B cell (primary cell): ENCODE results near the gene NOTCH1. TPM values are rescaled to one million over a fixed set of nuclear protein-coding genes. Genes with fewer than 3 reads are reported as not detected.

ENCODE experiments used
- ATAC-seq: fragments of 200-7000 bp; cut with Tn5 transposase; one replicate; pipeline ENCODE4 v1.10.0; 2021; ENCODE audit warnings: low read depth, mild to moderate bottlenecking, moderate number of reproducible peaks, moderate library complexity
- CTCF ChIA-PET: fragments of 350-600 bp; sonication (Branson Sonifier 250); formaldehyde crosslinking; loops from one replicate; lab custom pipeline; 2021; ENCODE audit warnings: antibody characterized with exemption, inconsistent platforms; lab: Charles Lee
- POLR2A ChIA-PET: fragments of 350-600 bp; sonication (Branson Sonifier 250); formaldehyde crosslinking; loops from one replicate; lab custom pipeline; 2021; ENCODE audit warnings: antibody characterized with exemption; lab: Charles Lee
- DNase-seq: peaks from one replicate; pipeline ENCODE4 v3.0.0; 2013
- H2AFZ ChIP-seq: 2 replicates; pipeline ENCODE4 v1.6.1; 2012; ENCODE audit warnings: mild to moderate bottlenecking, low read depth, low read length; ENCODE audit not compliant: insufficient read depth, poor library complexity, severe bottlenecking
- H3K27ac ChIP-seq, 2 donors: 1 replicate in 1 of 2; 2 replicates in 1 of 2; pipeline ENCODE4 v1.5.1; 2012 to 2013; ENCODE audit warnings: low read length in 2 of 2, mild to moderate bottlenecking in 2 of 2, moderate library complexity in 1 of 2
- H3K27me3 ChIP-seq, 4 experiments: fragments of 200-600 bp in 1 of 4; sonication (generic) in 1 of 4; replicated peaks in 1 of 4; 1 replicate in 2 of 4; 2 replicates in 2 of 4; pipeline versions ENCODE4 v1.6.1 to v1.7.0; 2013 to 2016; ENCODE audit warnings: low read length in 3 of 4, mild to moderate bottlenecking in 2 of 4, mixed read lengths in 1 of 4, moderate library complexity in 1 of 4; ENCODE audit not compliant: insufficient read depth in 4 of 4, control insufficient read depth in 3 of 4; ENCODE audit errors: control extremely low read depth in 1 of 4
- H3K36me3 ChIP-seq, 2 experiments: replicated peaks in 1 of 2; 1 replicate in 1 of 2; 2 replicates in 1 of 2; pipeline versions ENCODE4 v1.6.1 to v1.7.1; 2013; ENCODE audit warnings: low read length in 1 of 2; ENCODE audit not compliant: insufficient read depth in 2 of 2, control insufficient read depth in 1 of 2; ENCODE audit errors: control extremely low read depth in 1 of 2, extremely low read depth in 1 of 2
- H3K4me1 ChIP-seq, 2 donors: fragments of 200-600 bp in 1 of 2; sonication (generic) in 1 of 2; 1 replicate in 1 of 2; 2 replicates in 1 of 2; pipeline versions ENCODE4 v1.5.1 to v1.6.1; 2013 to 2017; ENCODE audit warnings: low read length in 2 of 2; ENCODE audit not compliant: control insufficient read depth in 2 of 2, insufficient read depth in 2 of 2
- H3K4me2 ChIP-seq: replicated peaks from 2 replicates; pipeline ENCODE3; 2012; ENCODE audit warnings: mild to moderate bottlenecking, low read depth, low read length; ENCODE audit not compliant: poor library complexity, severe bottlenecking
- H3K4me3 ChIP-seq, 5 experiments: fragments of 200-600 bp in 1 of 5; sonication (generic) in 1 of 5; 1 replicate in 3 of 5; 2 replicates in 2 of 5; pipeline versions ENCODE4 v1.5.1 to v1.7.0; 2011 to 2016; ENCODE audit warnings: low read length in 4 of 5, mild to moderate bottlenecking in 4 of 5, low read depth in 2 of 5, control low read depth in 1 of 5, moderate library complexity in 1 of 5; ENCODE audit not compliant: insufficient read depth in 1 of 5; ENCODE audit errors: control extremely low read depth in 1 of 5, extremely low read depth in 1 of 5
- H3K79me2 ChIP-seq: fragments of 200-600 bp; sonication (generic); one replicate; pipeline ENCODE4 v1.6.0; 2016; ENCODE audit warnings: low read length; ENCODE audit not compliant: control insufficient read depth, insufficient read depth
- H3K9ac ChIP-seq: fragments of 200-600 bp; sonication (generic); 2 replicates; pipeline ENCODE4 v1.6.1; 2017; ENCODE audit warnings: mild to moderate bottlenecking, low read length, moderate library complexity
- H3K9me3 ChIP-seq, 3 donors: one replicate each; pipeline versions ENCODE4 v1.6.1 to v1.7.1; 2013; ENCODE audit warnings: low read length in 2 of 3; ENCODE audit not compliant: control insufficient read depth in 2 of 3, insufficient read depth in 1 of 3; ENCODE audit errors: control extremely low read depth in 1 of 3
- H4K20me1 ChIP-seq: 2 replicates; pipeline ENCODE4 v1.6.0; 2012; ENCODE audit warnings: mild to moderate bottlenecking, low read length; ENCODE audit not compliant: insufficient read depth, control insufficient read depth, poor library complexity, severe bottlenecking
- H3K27ac Mint-ChIP-seq: one replicate; pipeline ENCODE4 v1.8.0; 2021; ENCODE audit warnings: mixed read lengths
- H3K27me3 Mint-ChIP-seq: one replicate; pipeline ENCODE4 v1.8.0; 2021; ENCODE audit warnings: mixed read lengths
- H3K4me1 Mint-ChIP-seq: one replicate; pipeline ENCODE4 v1.8.0; 2021; ENCODE audit warnings: mixed read lengths
- H3K4me3 Mint-ChIP-seq: one replicate; pipeline ENCODE4 v1.8.0; 2021; ENCODE audit warnings: mixed read lengths
- H3K9me3 Mint-ChIP-seq: one replicate; pipeline ENCODE4 v1.8.0; 2022; ENCODE audit warnings: mixed read lengths; ENCODE audit not compliant: insufficient read depth
- CTCF ChIP-seq: fragments of 200-600 bp; IDR thresholded peaks from one replicate; pipeline ENCODE4 v1.8.0; 2022; ENCODE audit warnings: antibody characterized with exemption, mild to moderate bottlenecking
- EZH2 ChIP-seq: IDR thresholded peaks from 2 replicates; pipeline ENCODE4 v1.6.1; 2012; ENCODE audit warnings: borderline replicate concordance, low read depth, mild to moderate bottlenecking, moderate library complexity, low read length; ENCODE audit not compliant: insufficient read depth, poor library complexity, severe bottlenecking
- WGBS: methylation state at CpG from one replicate; pipeline ENCODE4 v1.1.5; 2013; ENCODE audit warnings: missing lambda C conversion rate; ENCODE audit not compliant: insufficient coverage; 5-methylcytosine and 5-hydroxymethylcytosine counted together
- intact Hi-C: fragments of 100-400 bp; cut with micrococcal nuclease; formaldehyde crosslinking; loops from one replicate; pipeline ENCODE4 v1.10.0; 2022
- polyA plus RNA-seq: library from polyadenylated mRNA; depleted of rRNA; stranded (reverse); fragments of >200 nt; gene quantifications from 2 replicates; pipeline ENCODE4 v1.2.3, GENCODE V29; 2012
- total RNA-seq, 2 donors: library from RNA; stranded (reverse); fragments of 120-200 nt in 1 of 2; gene quantifications; 1 replicate in 1 of 2; 2 replicates in 1 of 2; pipeline versions ENCODE4 v1.2.3 to v1.2.4, GENCODE V29; 2013 to 2022

Gene NOTCH1
- total and polyA plus RNA-seq, 2 donors (not counting 1 experiment from before 2014, with no cell fraction given) = 16.6 to 38.5 TPM

- H3K27me3 ChIP-seq = peaks cover 0 to 39% (median 13%) of the 10 kb centered on the region in 4 experiments
These were observed 44.2 kb upstream of the NOTCH1 start for GRCh38 chr9:136589766-136590763.

More at GRCh38 chr9:136589766-136590763, 44.2 kb upstream of the NOTCH1 start:
- Histone ChIP-seq H3K27ac (no peak overlapping the region), H3K9ac (no peak overlapping the region), H3K36me3 (no peaks in the 10 kb centered on the region), H3K9me3 (peaks cover 0 to 15% (median 3%) of the 10 kb centered on the region in 3 donors), H3K79me2 (no peaks in the 10 kb centered on the region), H3K4me3 (no peak overlapping the region), H4K20me1 (no peaks in the 10 kb centered on the region), H3K4me2 (no peak overlapping the region), H3K4me1 (peaks cover 24 to 26% of the 10 kb centered on the region in 2 donors), H2AFZ (no peak overlapping the region)
- H3K4me3 Mint-ChIP-seq = no peak overlapping the region
- no peak overlapping the region for H3K27ac Mint-ChIP-seq
- no peak for DNase-seq
- WGBS = 92% methylated on average over 23 of the region's 29 CpGs
- ChIA-PET POLR2A (no interaction called here), CTCF (no interaction called here)
- intact Hi-C loops = loop anchor here (2.0 kb wide), 1 partner anchor 15 kb away; no protein-coding TSS in a partner anchor
- no peaks in the 10 kb centered on the region for H3K9me3 Mint-ChIP-seq
- TF ChIP-seq CTCF (no peak), EZH2 (no peak)
- H3K4me1 Mint-ChIP-seq = peaks cover 20% of the 10 kb centered on the region
- H3K27me3 Mint-ChIP-seq = peaks cover 9% of the 10 kb centered on the region
- ATAC-seq = no peak
